Brain microvascular endothelial cell (primary cell): ENCODE measurements around the gene RUFY3.

Experiments used
- DNase-seq: peaks from one replicate; pipeline ENCODE4 v3.0.0-alpha.2; 2020
- H3K27ac ChIP-seq: fragments of 250-450 bp; sonication (Bioruptor Pico); 2 replicates; pipeline ENCODE4 v1.5.1; 2020; ENCODE audit warnings: mild to moderate bottlenecking, moderate library complexity
- H3K27me3 ChIP-seq: fragments of 250-450 bp; sonication (Bioruptor Pico); replicated peaks from 2 replicates; pipeline ENCODE4 v1.5.1; 2020; ENCODE audit warnings: mild to moderate bottlenecking
- H3K36me3 ChIP-seq: fragments of 250-450 bp; sonication (Bioruptor Pico); replicated peaks from 2 replicates; pipeline ENCODE4 v1.5.1; 2020; ENCODE audit warnings: mild to moderate bottlenecking
- H3K4me3 ChIP-seq: 2 replicates; pipeline ENCODE4 v1.5.1; 2011; ENCODE audit warnings: low read depth, mild to moderate bottlenecking, control low read depth, low read length, moderate library complexity
- CTCF ChIP-seq: IDR thresholded peaks from 2 replicates; pipeline ENCODE4 v1.5.1; 2011; ENCODE audit warnings: low read depth, mild to moderate bottlenecking, moderate library complexity, low read length, control low read depth, inconsistent platforms; ENCODE audit errors: missing control alignments
- in situ Hi-C: cut with HindIII; loops from 2 replicates; pipeline ENCODE4 v1.10.0; 2017; ENCODE audit warnings: low sequenced_read_pairs, low pct_ligation_motif_present

The RUFY3 gene

GRCh38 chr4:70721747-70722146 lies at the start of gene RUFY3:
TSS of gene RUFY3 (plus strand) at chr4:70721964. CDS start at chr4:70722574, 610 bp downstream.
- in situ Hi-C loops = no loop called here
- DNase-seq = peak; percentile 87
- Histone ChIP-seq H3K4me3 (peak within 1 kb of the TSS; percentile 60), H3K27ac (peak within 1 kb of the TSS; percentile 77), H3K36me3 (no peaks in the 10 kb centered on the region), H3K27me3 (no peaks in the 10 kb centered on the region)
- no peak for TF ChIP-seq CTCF

GRCh38 chr4:70674191-70674590 lies 47.6 kb upstream of the RUFY3 start:
- TF ChIP-seq CTCF = no peak
- Histone ChIP-seq H3K27me3 (no peaks in the 10 kb centered on the region), H3K4me3 (no peak overlapping the region), H3K36me3 (no peaks in the 10 kb centered on the region), H3K27ac (no peak overlapping the region)
- in situ Hi-C loops = no loop called here
- DNase-seq = no peak

- DNase-seq = no peak
Measured at GRCh38 chr4:70674731-70675130, 47.0 kb upstream of the RUFY3 start.

GRCh38 chr4:70676554-70677090 lies 45.1 kb upstream of the RUFY3 start:
- H3K27me3 ChIP-seq = no peaks in the 10 kb centered on the region
- in situ Hi-C loops = no loop called here
- no peak overlapping the region for H3K27ac ChIP-seq
- TF ChIP-seq CTCF = no peak
- H3K36me3 ChIP-seq = no peaks in the 10 kb centered on the region
- no peak for DNase-seq
- no peak overlapping the region for H3K4me3 ChIP-seq

More at GRCh38 chr4:70674731-70675130, 47.0 kb upstream of the RUFY3 start:
- in situ Hi-C loops = no loop called here
- Histone ChIP-seq H3K4me3 (no peak overlapping the region), H3K27me3 (no peaks in the 10 kb centered on the region), H3K36me3 (no peaks in the 10 kb centered on the region), H3K27ac (no peak overlapping the region)
- no peak for TF ChIP-seq CTCF

- in situ Hi-C loops = no loop called here
- no peaks in the 10 kb centered on the region for H3K27me3 ChIP-seq
- no peak for DNase-seq
Measured at GRCh38 chr4:70678383-70678999, 43.3 kb upstream of the RUFY3 start.

More at GRCh38 chr4:70678383-70678999, 43.3 kb upstream of the RUFY3 start:
- Histone ChIP-seq H3K36me3 (no peaks in the 10 kb centered on the region), H3K4me3 (no peak overlapping the region), H3K27ac (no peak overlapping the region)
- TF ChIP-seq CTCF = no peak
